T-helper 9 cell (primary cell): ENCODE data around the gene CDH22.

ENCODE experiments used
- DNase-seq: peaks from one replicate; pipeline ENCODE4 v3.0.0-alpha.2; 2020

Gene CDH22

GRCh38 chr20:46265539-46265938, 42.8 kb downstream of the CDH22 start:
- no peak for DNase-seq

- DNase-seq = no peak
Observed at GRCh38 chr20:46264391-46265266, 43.7 kb downstream of the CDH22 start.

GRCh38 chr20:46261456-46262253, 46.6 kb downstream of the CDH22 start:
- no peak for DNase-seq

GRCh38 chr20:46260936-46261454, 47.3 kb downstream of the CDH22 start:
- no peak for DNase-seq

- DNase-seq = no peak
Observed at GRCh38 chr20:46260480-46260879, 47.8 kb downstream of the CDH22 start.

GRCh38 chr20:46259260-46259859, 48.9 kb downstream of the CDH22 start:
- no peak for DNase-seq

- DNase-seq = no peak
Observed at GRCh38 chr20:46257887-46258286, 50.4 kb downstream of the CDH22 start.

GRCh38 chr20:46256293-46256692, 52.0 kb downstream of the CDH22 start:
- no peak for DNase-seq

- peak; percentile 2 for DNase-seq
Observed at GRCh38 chr20:46255440-46256104, 52.7 kb downstream of the CDH22 start.

GRCh38 chr20:46253391-46253790, 54.9 kb downstream of the CDH22 start:
- no peak for DNase-seq

GRCh38 chr20:46252352-46253091, 55.8 kb downstream of the CDH22 start:
- no peak for DNase-seq

- DNase-seq = no peak
Observed at GRCh38 chr20:46251211-46251673, 57.1 kb downstream of the CDH22 start.

- DNase-seq = no peak
Observed at GRCh38 chr20:46250772-46251171, 57.5 kb downstream of the CDH22 start.

GRCh38 chr20:46249671-46250070, 58.6 kb downstream of the CDH22 start:
- DNase-seq = no peak

GRCh38 chr20:46246559-46246958, 61.7 kb downstream of the CDH22 start:
- no peak for DNase-seq

GRCh38 chr20:46243707-46244628, 64.3 kb downstream of the CDH22 start:
- no peak for DNase-seq

- DNase-seq = no peak
Observed at GRCh38 chr20:46242390-46242789, 65.9 kb downstream of the CDH22 start.

GRCh38 chr20:46240881-46241280, 67.4 kb downstream of the CDH22 start:
- DNase-seq = no peak

- DNase-seq = no peak
Observed at GRCh38 chr20:46240065-46240464, 68.2 kb downstream of the CDH22 start.

GRCh38 chr20:46237736-46238135, 70.6 kb downstream of the CDH22 start:
- no peak for DNase-seq

- DNase-seq = no peak
Observed at GRCh38 chr20:46237227-46237626, 71.1 kb downstream of the CDH22 start.
